HuH-7.5 (cell line): ENCODE measurements around the gene FOXP1.

Source experiments
- DNase-seq: peaks from one replicate; pipeline ENCODE4 v3.0.0; 2011; ENCODE audit warnings: low spot score

Gene FOXP1

GRCh38 chr3:71175691-71176365, 407.7 kb downstream of the FOXP1 start:
- no peak for DNase-seq

- DNase-seq = no peak
These were observed 410.6 kb downstream of the FOXP1 start for GRCh38 chr3:71172951-71173350.

GRCh38 chr3:71172189-71172588, 411.3 kb downstream of the FOXP1 start:
- no peak for DNase-seq

GRCh38 chr3:71171247-71171646, 412.3 kb downstream of the FOXP1 start:
- no peak for DNase-seq

- DNase-seq = no peak
These were observed 414.6 kb downstream of the FOXP1 start for GRCh38 chr3:71168880-71169411.

- no peak for DNase-seq
These were observed 415.3 kb downstream of the FOXP1 start for GRCh38 chr3:71168121-71168721.

GRCh38 chr3:71166339-71167240, 416.9 kb downstream of the FOXP1 start:
- DNase-seq = no peak

- no peak for DNase-seq
These were observed 418.6 kb downstream of the FOXP1 start for GRCh38 chr3:71164881-71165280.

GRCh38 chr3:71163198-71163918, 420.2 kb downstream of the FOXP1 start:
- no peak for DNase-seq

- DNase-seq = no peak
These were observed 421.3 kb downstream of the FOXP1 start for GRCh38 chr3:71162221-71162620.

GRCh38 chr3:71160785-71161546, 422.6 kb downstream of the FOXP1 start:
- no peak for DNase-seq

- DNase-seq = no peak
These were observed 427.4 kb downstream of the FOXP1 start for GRCh38 chr3:71156062-71156665.

- no peak for DNase-seq
These were observed 428.7 kb downstream of the FOXP1 start for GRCh38 chr3:71154846-71155245.

- no peak for DNase-seq
These were observed 429.8 kb downstream of the FOXP1 start for GRCh38 chr3:71153713-71154112.

GRCh38 chr3:71152892-71153265, 430.6 kb downstream of the FOXP1 start:
- DNase-seq = no peak

GRCh38 chr3:71152039-71152891, 431.3 kb downstream of the FOXP1 start:
- DNase-seq = no peak

- DNase-seq = no peak
These were observed 433.3 kb downstream of the FOXP1 start for GRCh38 chr3:71149959-71150954.

- no peak for DNase-seq
These were observed 435.0 kb downstream of the FOXP1 start for GRCh38 chr3:71148455-71149060.
